ENCODE measurements around the gene OLFML1. TPM values are rescaled to one million over a fixed set of nuclear protein-coding genes. Genes with fewer than 3 reads are reported as not detected.

OLFML1 gene
- total RNA-seq, 1 experiment from 2014 or later, result not detected

- Histone ChIP-seq H3K27me3 (no peaks in the 10 kb centered on the region), H3K9me3 (no peaks in the 10 kb centered on the region)
- DNase-seq, result no peak
These were observed 74.3 kb downstream of the OLFML1 start for GRCh38 chr11:7559398-7560283.

More at GRCh38 chr11:7559398-7560283, 74.3 kb downstream of the OLFML1 start:
- no peaks in the 10 kb centered on the region for H3K36me3 ChIP-seq
- no peak overlapping the region for H3K4me3 ChIP-seq

Other genes with a start within 250 kb of the OLFML1 start
- gene SYT9, start 233.6 kb upstream of the OLFML1 start, total RNA-seq (2014; rRNA removed; shearing (Covaris generic); ENCODE audit: low replicate concordance), result 0.23 TPM in 1 of 2 replicates, not detected in the other
- gene PPFIBP2, start 28.5 kb downstream of the OLFML1 start, total RNA-seq (2014; rRNA removed; shearing (Covaris generic); ENCODE audit: low replicate concordance), result 0.12 and 12.3 TPM in 2 replicates
- gene CYB5R2, start 188.0 kb downstream of the OLFML1 start, total RNA-seq (2014; rRNA removed; shearing (Covaris generic); ENCODE audit: low replicate concordance), result 20.2 and 21.9 TPM in 2 replicates
- not detected in 2 replicates for gene OVCH2, start 221.0 kb downstream of the OLFML1 start, total RNA-seq (2014; rRNA removed; shearing (Covaris generic); ENCODE audit: low replicate concordance)

Measured in MG63 (cell line).